ENCODE measurements around the gene C4orf17. TPM values are rescaled to one million over a fixed set of nuclear protein-coding genes. Genes with fewer than 3 reads are reported as not detected.

Gene C4orf17
- polyA plus RNA-seq, 3 donors: not detected

DNA sequence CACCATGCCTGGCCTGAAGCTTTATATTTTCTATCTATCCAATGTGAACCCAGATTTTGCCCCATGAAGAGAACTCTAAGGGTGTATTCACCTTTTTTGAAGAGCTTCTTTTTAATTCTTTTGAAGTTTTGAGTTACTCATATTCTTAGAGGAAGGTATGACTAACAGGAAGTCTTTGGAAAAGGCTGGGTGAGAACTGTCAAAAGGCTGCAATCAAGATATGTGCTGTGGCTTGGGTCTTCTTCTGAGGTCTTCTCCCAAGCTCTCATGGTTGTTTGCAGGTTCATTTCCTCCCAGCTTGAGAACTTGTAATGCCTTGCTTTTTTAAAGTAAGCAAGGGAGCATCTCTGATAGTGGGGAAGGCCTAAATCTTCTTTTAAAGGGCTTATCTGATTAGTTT, 3.1 kb upstream of the C4orf17 start:
- no peak overlapping the region for H2AFZ ChIP-seq (ENCODE audit: insufficient read depth, low read depth, low read length, poor library complexity, severe bottlenecking)
- peaks cover 0 to 1% (median 0%) of the 10 kb centered on the region in 3 donors for H3K27me3 Mint-ChIP-seq (ENCODE audit: low read depth in 3 of 3)
- H3K9me3 Mint-ChIP-seq: peaks cover 0 to 13% (median 3%) of the 10 kb centered on the region in 7 donors
- H3K4me1 Mint-ChIP-seq: no peaks in the 10 kb centered on the region
- no peaks in the 10 kb centered on the region for H3K27me3 ChIP-seq (ENCODE audit: control insufficient read depth in 2 of 2, insufficient read depth in 2 of 2, low read length in 2 of 2)
- no peak overlapping the region for H3K27ac Mint-ChIP-seq
- H3K9ac ChIP-seq (ENCODE audit: insufficient read depth, low read length, poor library complexity, severe bottlenecking): no peak overlapping the region
- no peaks in the 10 kb centered on the region for H3K79me2 ChIP-seq (ENCODE audit: insufficient read depth, low read length)
- no peak overlapping the region for H3K4me2 ChIP-seq (replicated peaks; ENCODE audit: extremely low read depth, low read length, poor library complexity, severe bottlenecking)
- no peak overlapping the region for H3K4me3 Mint-ChIP-seq
- TF ChIP-seq CTCF (IDR thresholded peaks at IDR 0.05): no peak
- H4K20me1 ChIP-seq (ENCODE audit: insufficient read depth, low read length): no peaks in the 10 kb centered on the region
- no peak overlapping the region for H3K27ac ChIP-seq (ENCODE audit: low read depth in 1 of 2, low read length in 2 of 2)
- no peaks in the 10 kb centered on the region for H3K36me3 ChIP-seq (replicated peaks in 1 of 2; ENCODE audit: control insufficient read depth in 1 of 2, insufficient read depth in 2 of 2, low read length in 2 of 2)
- DNase-seq: no peak
- no peaks in the 10 kb centered on the region for H3K4me1 ChIP-seq (ENCODE audit: control insufficient read depth in 1 of 2, insufficient read depth in 2 of 2, low read length in 2 of 2)
- peaks cover 0 to 3% of the 10 kb centered on the region in 2 donors for H3K9me3 ChIP-seq (replicated peaks in 1 of 2; ENCODE audit: control insufficient read depth in 1 of 2, insufficient read depth in 1 of 2, low read length in 2 of 2)
- H3K4me3 ChIP-seq (replicated peaks in 1 of 3; ENCODE audit: low read depth in 2 of 3, low read length in 3 of 3): no peak overlapping the region
- intact Hi-C loops (cut with micrococcal nuclease): no loop called here
- no peaks in the 10 kb centered on the region for H3K36me3 Mint-ChIP-seq

- Histone ChIP-seq H3K27me3 (ENCODE audit: control insufficient read depth in 2 of 2, insufficient read depth in 2 of 2, low read length in 2 of 2) (no peaks in the 10 kb centered on the region), H4K20me1 (ENCODE audit: insufficient read depth, low read length) (no peaks in the 10 kb centered on the region), H3K79me2 (ENCODE audit: insufficient read depth, low read length) (no peaks in the 10 kb centered on the region), H3K4me1 (ENCODE audit: control insufficient read depth in 1 of 2, insufficient read depth in 2 of 2, low read length in 2 of 2) (peaks cover 4 to 13% of the 10 kb centered on the region in 2 donors), H3K4me2 (replicated peaks; ENCODE audit: extremely low read depth, low read length, poor library complexity, severe bottlenecking) (peak overlapping the region; percentile 42), H2AFZ (ENCODE audit: insufficient read depth, low read depth, low read length, poor library complexity, severe bottlenecking) (no peak overlapping the region), H3K36me3 (replicated peaks in 1 of 2; ENCODE audit: control insufficient read depth in 1 of 2, insufficient read depth in 2 of 2, low read length in 2 of 2) (no peaks in the 10 kb centered on the region), H3K9ac (ENCODE audit: insufficient read depth, low read length, poor library complexity, severe bottlenecking) (no peak overlapping the region), H3K27ac (ENCODE audit: low read depth in 1 of 2, low read length in 2 of 2) (peak overlapping the region in 1 of 2 donors; percentile 49), H3K9me3 (replicated peaks in 1 of 2; ENCODE audit: control insufficient read depth in 1 of 2, insufficient read depth in 1 of 2, low read length in 2 of 2) (no peaks in the 10 kb centered on the region), H3K4me3 (replicated peaks in 1 of 3; ENCODE audit: low read depth in 2 of 3, low read length in 3 of 3) (peak overlapping the region in 1 of 3 experiments; percentile 26)
- no peaks in the 10 kb centered on the region for H3K9me3 Mint-ChIP-seq
- peak; percentile 12 to 59 (median 37) for DNase-seq
- intact Hi-C loops (cut with micrococcal nuclease): no loop called here
- no peaks in the 10 kb centered on the region for H3K36me3 Mint-ChIP-seq
- peaks cover 0 to 2% (median 2%) of the 10 kb centered on the region in 3 donors for H3K27me3 Mint-ChIP-seq (ENCODE audit: low read depth in 3 of 3)
- TF ChIP-seq CTCF (IDR thresholded peaks at IDR 0.05): no peak
- 0% methylated on average over 3 of the region's 6 CpGs for WGBS (ENCODE audit: insufficient coverage)
- no peak overlapping the region for H3K4me3 Mint-ChIP-seq
- no peak overlapping the region for H3K27ac Mint-ChIP-seq
- H3K4me1 Mint-ChIP-seq: no peaks in the 10 kb centered on the region
Observed at GRCh38 chr4:99518601-99519295, 7.9 kb downstream of the C4orf17 start.

Data from CD14-positive monocyte (primary cell).